ENCODE results near the gene TSPAN18.

DNA sequence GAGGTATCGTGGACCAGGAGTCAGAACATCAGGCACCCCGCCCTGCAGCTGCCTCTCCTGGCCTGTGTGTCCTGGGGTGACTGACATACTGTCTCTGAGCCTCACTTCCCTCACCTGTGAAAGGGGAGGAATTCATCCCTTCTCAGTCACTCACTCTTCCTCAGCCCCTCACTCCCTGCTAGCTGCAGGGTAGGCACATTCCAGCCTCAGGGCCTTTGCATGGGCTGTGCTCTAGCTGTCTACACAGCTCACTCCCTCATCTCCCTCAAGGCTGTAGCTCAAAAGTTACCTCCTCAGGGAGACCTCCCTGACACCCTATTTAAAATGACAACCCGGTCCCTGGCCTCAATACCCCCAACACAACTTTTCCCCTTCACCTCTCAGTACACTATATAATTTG, 221.4 kb downstream of the TSPAN18 start:
- TF ChIP-seq, protein P1, sequence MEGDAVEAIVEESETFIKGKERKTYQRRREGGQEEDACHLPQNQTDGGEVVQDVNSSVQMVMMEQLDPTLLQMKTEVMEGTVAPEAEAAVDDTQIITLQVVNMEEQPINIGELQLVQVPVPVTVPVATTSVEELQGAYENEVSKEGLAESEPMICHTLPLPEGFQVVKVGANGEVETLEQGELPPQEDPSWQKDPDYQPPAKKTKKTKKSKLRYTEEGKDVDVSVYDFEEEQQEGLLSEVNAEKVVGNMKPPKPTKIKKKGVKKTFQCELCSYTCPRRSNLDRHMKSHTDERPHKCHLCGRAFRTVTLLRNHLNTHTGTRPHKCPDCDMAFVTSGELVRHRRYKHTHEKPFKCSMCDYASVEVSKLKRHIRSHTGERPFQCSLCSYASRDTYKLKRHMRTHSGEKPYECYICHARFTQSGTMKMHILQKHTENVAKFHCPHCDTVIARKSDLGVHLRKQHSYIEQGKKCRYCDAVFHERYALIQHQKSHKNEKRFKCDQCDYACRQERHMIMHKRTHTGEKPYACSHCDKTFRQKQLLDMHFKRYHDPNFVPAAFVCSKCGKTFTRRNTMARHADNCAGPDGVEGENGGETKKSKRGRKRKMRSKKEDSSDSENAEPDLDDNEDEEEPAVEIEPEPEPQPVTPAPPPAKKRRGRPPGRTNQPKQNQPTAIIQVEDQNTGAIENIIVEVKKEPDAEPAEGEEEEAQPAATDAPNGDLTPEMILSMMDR (IDR thresholded peaks at IDR 0.05): no peak
- TF ChIP-seq POLR2A (IDR thresholded peaks at IDR 0.05): no peak
